Liver (tissue), 9 donors: Measurements from ENCODE around the gene SGMS1. TPM values are rescaled to one million over a fixed set of nuclear protein-coding genes. Genes with fewer than 3 reads are reported as not detected.
A peak's percentile ranks its signal among the peaks of the same experiment; 100 is the strongest.
"Not testable (repeated sequence)": the region's sequence is repeated elsewhere in the genome, so short reads cannot be mapped to it uniquely, and the experiment has no call there.

ENCODE experiments used
- DNase-seq: peaks from one replicate; pipeline ENCODE4 v3.0.0-alpha.2; 2017; ENCODE audit warnings: low spot score
- H3K27ac ChIP-seq, 2 donors: one replicate each; pipeline ENCODE4 v1.7.0; 2013; ENCODE audit warnings: inconsistent platforms in 2 of 2, low read length in 2 of 2, control low read depth in 1 of 2, low read depth in 1 of 2, mild to moderate bottlenecking in 1 of 2
- H3K27me3 ChIP-seq, 4 donors: one replicate each; pipeline versions ENCODE4 v1.6.1 to v1.7.0; 2013; ENCODE audit warnings: low read length in 3 of 4, inconsistent platforms in 1 of 4, mild to moderate bottlenecking in 1 of 4, moderate library complexity in 1 of 4; ENCODE audit not compliant: control insufficient read depth in 4 of 4, insufficient read depth in 4 of 4
- H3K36me3 ChIP-seq, 4 donors: one replicate each; pipeline versions ENCODE4 v1.6.1 to v1.7.0; 2013; ENCODE audit warnings: low read length in 3 of 4, mild to moderate bottlenecking in 3 of 4, low read depth in 1 of 4, moderate library complexity in 1 of 4; ENCODE audit not compliant: control insufficient read depth in 4 of 4, insufficient read depth in 3 of 4
- H3K4me1 ChIP-seq, 4 donors: one replicate each; pipeline versions ENCODE4 v1.6.1 to v1.7.0; 2013; ENCODE audit warnings: low read length in 3 of 4, mild to moderate bottlenecking in 3 of 4, moderate library complexity in 1 of 4; ENCODE audit not compliant: control insufficient read depth in 4 of 4, insufficient read depth in 4 of 4
- H3K4me3 ChIP-seq, 3 donors: one replicate each; pipeline versions ENCODE4 v1.6.1 to v1.7.0; 2013; ENCODE audit warnings: low read length in 3 of 3, control low read depth in 1 of 3, low read depth in 1 of 3, mild to moderate bottlenecking in 1 of 3
- H3K9ac ChIP-seq, 2 donors: one replicate each; pipeline ENCODE4 v1.7.0; 2013; ENCODE audit warnings: low read length in 2 of 2, mild to moderate bottlenecking in 2 of 2, moderate library complexity in 2 of 2, control low read depth in 1 of 2, low read depth in 1 of 2
- H3K9me3 ChIP-seq, 4 donors: one replicate each; pipeline versions ENCODE4 v1.6.1 to v1.7.0; 2013; ENCODE audit warnings: low read length in 3 of 4; ENCODE audit not compliant: control insufficient read depth in 4 of 4
- CTCF ChIP-seq: fragments of 150-350 bp; IDR thresholded peaks from 2 replicates; pipeline ENCODE4 v1.5.1; 2017; ENCODE audit warnings: improper control_type of control experiment, low read depth, low read length; ENCODE audit not compliant: missing input control
- FOXA1 ChIP-seq: IDR thresholded peaks from 2 replicates; pipeline ENCODE4 v1.6.1; 2016; ENCODE audit warnings: antibody characterized with exemption
- FOXA2 ChIP-seq: IDR thresholded peaks from 2 replicates; pipeline ENCODE4 v1.6.1; 2016; ENCODE audit warnings: antibody characterized with exemption
- GABPA ChIP-seq, 2 donors: IDR thresholded peaks in 1 of 2; conservative IDR thresholded peaks in 1 of 2; 2 replicates each; pipeline ENCODE4 v1.6.1; 2016; ENCODE audit warnings: antibody characterized with exemption in 2 of 2, mild to moderate bottlenecking in 1 of 2, moderate library complexity in 1 of 2
- HNF4A ChIP-seq, 2 donors: conservative IDR thresholded peaks; 2 replicates each; pipeline ENCODE4 v1.6.1; 2016; ENCODE audit warnings: antibody characterized with exemption in 2 of 2, mild to moderate bottlenecking in 2 of 2
- HNF4G ChIP-seq: IDR thresholded peaks from 2 replicates; pipeline ENCODE4 v1.6.1; 2016; ENCODE audit warnings: antibody characterized with exemption
- JUND ChIP-seq, 2 donors: IDR thresholded peaks; 2 replicates each; pipeline ENCODE4 v1.6.1; 2016; ENCODE audit warnings: antibody characterized with exemption in 2 of 2
- MAX ChIP-seq: IDR thresholded peaks from 2 replicates; pipeline ENCODE4 v1.6.1; 2016; ENCODE audit warnings: antibody characterized with exemption
- RAD21 ChIP-seq, 2 donors: IDR thresholded peaks; 2 replicates each; pipeline ENCODE4 v1.6.1; 2016; ENCODE audit warnings: antibody characterized with exemption in 2 of 2, mild to moderate bottlenecking in 2 of 2
- REST ChIP-seq: IDR thresholded peaks from 2 replicates; pipeline ENCODE4 v1.6.1; 2016; ENCODE audit warnings: antibody characterized with exemption, mild to moderate bottlenecking
- RXRA ChIP-seq, 2 donors: IDR thresholded peaks; 2 replicates each; pipeline ENCODE4 v1.6.1; 2017 to 2018; ENCODE audit warnings: antibody characterized with exemption in 2 of 2, mild to moderate bottlenecking in 1 of 2
- SP1 ChIP-seq: IDR thresholded peaks from 2 replicates; pipeline ENCODE4 v1.6.1; 2018; ENCODE audit warnings: antibody characterized with exemption, mild to moderate bottlenecking
- TAF1 ChIP-seq: conservative IDR thresholded peaks from 2 replicates; pipeline ENCODE4 v1.6.1; 2016; ENCODE audit warnings: antibody characterized with exemption, mild to moderate bottlenecking
- YY1 ChIP-seq: IDR thresholded peaks from 2 replicates; pipeline ENCODE4 v1.6.1; 2016; ENCODE audit warnings: antibody characterized with exemption, mild to moderate bottlenecking
- ZBTB33 ChIP-seq: IDR thresholded peaks from 2 replicates; pipeline ENCODE4 v1.6.1; 2016; ENCODE audit warnings: antibody characterized with exemption
- WGBS: extraction: QIAGEN DNeasy Blood & Tissue Kit; methylation state at CpG from one replicate; pipeline ENCODE4 v1.1.7; 2013; 5-methylcytosine and 5-hydroxymethylcytosine counted together
- polyA plus RNA-seq, 2 donors: library from polyadenylated mRNA; stranded (reverse) in 1 of 2; unstranded in 1 of 2; fragments of 200-250 nt in 1 of 2; fragments of >200 nt in 1 of 2; fragmentation: Nextera tagmentation in 1 of 2; extraction: Ambion mirVana in 1 of 2; gene quantifications; one replicate each; pipeline versions ENCODE4 v1.2.1 to v1.2.3, GENCODE V29; 2013 to 2015
- total RNA-seq, 2 donors: library from RNA; depleted of rRNA; stranded (reverse); fragments of >200 nt; gene quantifications; one replicate each; pipeline ENCODE4 v1.2.3, GENCODE V29; 2014
- donor health status: healthy.
- donor health status: healthy.
- donor health status: healthy.
- donor health status: healthy.
- donor health status: healthy.

Gene SGMS1
- total and polyA plus RNA-seq, 4 donors, result 6.8 to 98.2 (median 21.1) TPM

DNA sequence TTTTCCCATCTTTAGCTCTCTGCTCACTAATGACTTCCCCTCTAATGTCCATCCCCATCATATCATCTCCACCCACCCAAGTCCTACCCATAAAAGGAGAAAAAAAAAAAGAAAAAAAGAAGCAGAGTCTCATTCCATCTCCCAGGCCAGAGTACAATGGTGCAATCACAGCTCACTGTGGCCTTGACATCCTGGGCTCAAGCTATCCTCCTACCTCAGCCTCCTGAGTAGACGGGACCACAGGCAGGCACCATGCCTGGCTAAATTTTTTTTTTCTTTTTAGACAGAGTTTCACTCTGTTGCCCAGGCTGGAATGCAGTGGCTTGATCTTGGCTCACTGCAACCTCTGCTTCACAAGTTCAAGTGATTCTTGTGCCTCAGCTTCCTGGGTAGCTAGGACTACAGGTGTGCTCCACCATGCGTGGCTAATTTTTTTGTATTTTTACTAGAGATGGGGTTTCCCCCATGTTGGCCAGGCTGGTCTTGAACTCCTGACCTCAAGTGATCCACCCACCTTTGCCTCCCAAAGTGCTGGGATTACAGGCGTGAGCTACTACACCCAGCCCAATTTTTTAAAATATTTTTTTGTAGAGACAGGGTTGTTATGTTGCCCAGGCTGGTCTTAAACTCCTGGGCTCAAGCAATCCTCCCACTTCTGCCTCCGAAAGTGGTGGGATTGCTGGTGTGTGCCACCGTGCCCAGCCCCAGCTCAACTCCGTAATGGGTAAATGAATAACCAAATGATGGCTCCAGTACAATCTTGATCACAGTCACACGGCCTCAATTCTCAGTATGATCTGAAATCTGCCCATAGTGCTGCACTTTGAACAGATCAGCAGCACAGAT, 24.6 kb upstream of the SGMS1 start:
- Histone ChIP-seq H3K4me3 (no peak overlapping the region), H3K4me1 (peaks cover 1 to 20% (median 15%) of the 10 kb centered on the region in 4 donors), H3K27me3 (no peaks in the 10 kb centered on the region), H3K36me3 (no peaks in the 10 kb centered on the region), H3K27ac (peak overlapping the region; percentile 42 to 63), H3K9me3 (no peaks in the 10 kb centered on the region), H3K9ac (no peak overlapping the region)
- TF ChIP-seq FOXA2 (no peak), RXRA (IDR thresholded peaks at IDR 0.05) (peak; percentile 43 to 53), GABPA (IDR thresholded peaks at IDR 0.05 in 1 of 2, conservative IDR thresholded peaks at IDR 0.05 in 1 of 2) (no peak), RAD21 (IDR thresholded peaks at IDR 0.05) (peak in 1 of 2 donors; percentile 15), SP1 (peak; percentile 67), YY1 (peak; percentile 65), ZBTB33 (no peak), MAX (peak; percentile 36), REST (no peak), TAF1 (peak; percentile 35), HNF4G (no peak), JUND (IDR thresholded peaks at IDR 0.05) (peak in 1 of 2 donors; percentile 9), FOXA1 (no peak), HNF4A (conservative IDR thresholded peaks at IDR 0.05) (peak; percentile 71 to 78), CTCF (no peak)
- 45% methylated on average over 7 of the region's 7 CpGs for WGBS
- DNase-seq, result no peak

- DNase-seq, H3K9ac ChIP-seq, H3K4me3 ChIP-seq, H3K36me3 ChIP-seq, H3K27ac ChIP-seq, H3K27me3 ChIP-seq, H3K9me3 ChIP-seq: not testable (repeated sequence)
- peaks cover 1 to 15% (median 10%) of the 10 kb centered on the region in 4 donors for H3K4me1 ChIP-seq
- WGBS, result 100% methylated on average over 1 of the region's 1 CpG
These were observed 23.6 kb upstream of the SGMS1 start for GRCh38 chr10:50647350-50647749.
